GM12891 (cell line): ENCODE data around the gene MST1.

Experiments used
- POLR2A ChIP-seq: IDR thresholded peaks from 2 replicates; pipeline ENCODE4 v1.6.1; 2011; ENCODE audit warnings: low read depth, low read length, control low read depth
- TAF1 ChIP-seq: IDR thresholded peaks from 2 replicates; pipeline ENCODE4 v1.6.1; 2011; ENCODE audit warnings: low read depth, low read length, control low read depth

GRCh38 chr3:49652903-49653415 lies 36.3 kb downstream of the MST1 start:
- TF ChIP-seq POLR2A (no peak), TAF1 (no peak)
